IMR-90 (cell line): ENCODE measurements around the gene PSMD6. TPM values are rescaled to one million over a fixed set of nuclear protein-coding genes. Genes with fewer than 3 reads are reported as not detected.

ENCODE experiments used
- ATAC-seq: fragments of 200-7000 bp; cut with Tn5 transposase; 2 replicates; pipeline ENCODE4 v1.9.1; 2020; ENCODE audit warnings: low read depth, mild to moderate bottlenecking, moderate library complexity
- BruUV-seq: library from RNA; stranded (reverse); fragments of 400-500 nt; replicated peaks from 2 replicates; lab custom pipeline; 2021; lab: Mats Ljungman, UMichigan
- CTCF ChIA-PET: fragments of 300-600 bp; formaldehyde crosslinking; extraction: SDS; loops from one replicate; lab custom pipeline; 2021; ENCODE audit warnings: antibody characterized with exemption; lab: Yijun Ruan, JAX
- POLR2A ChIA-PET: fragments of 300-600 bp; sonication (Branson Sonifier 250); formaldehyde crosslinking; loops from one replicate; lab custom pipeline; 2022; ENCODE audit warnings: antibody characterized with exemption; ENCODE audit not compliant: unreplicated experiment; lab: Charles Lee
- DNase-seq: peaks from one replicate; pipeline ENCODE4 v3.0.0; 2013
- H2AFZ ChIP-seq: replicated peaks from 2 replicates; pipeline ENCODE3; 2013; ENCODE audit warnings: low read length, mild to moderate bottlenecking; ENCODE audit not compliant: poor library complexity
- H2AK5ac ChIP-seq: 2 replicates; pipeline ENCODE4 v1.6.1; 2013; ENCODE audit warnings: low read depth, low read length, inconsistent platforms
- H2AK9ac ChIP-seq: replicated peaks from 2 replicates; pipeline ENCODE3; 2013; ENCODE audit warnings: mild to moderate bottlenecking, low read depth, low read length, moderate library complexity; ENCODE audit not compliant: poor library complexity
- H2BK120ac ChIP-seq: 2 replicates; pipeline ENCODE4 v1.6.1; 2013; ENCODE audit warnings: low read depth, low read length, inconsistent platforms
- H2BK15ac ChIP-seq: 3 replicates; pipeline ENCODE4 v1.6.1; 2013; ENCODE audit warnings: low read depth, low read length, inconsistent platforms
- H2BK20ac ChIP-seq: 2 replicates; pipeline ENCODE4 v1.6.1; 2013; ENCODE audit warnings: low read depth, mild to moderate bottlenecking, inconsistent platforms, low read length, moderate library complexity
- H2BK5ac ChIP-seq: 2 replicates; pipeline ENCODE4 v1.6.1; 2013; ENCODE audit warnings: mild to moderate bottlenecking, low read depth, low read length, inconsistent platforms; ENCODE audit not compliant: poor library complexity, severe bottlenecking
- H3K14ac ChIP-seq: replicated peaks from 2 replicates; pipeline ENCODE4 v1.6.1; 2013; ENCODE audit warnings: low read depth, low read length, inconsistent platforms
- H3K18ac ChIP-seq: 2 replicates; pipeline ENCODE4 v1.6.1; 2013; ENCODE audit warnings: low read depth, low read length, control low read depth
- H3K23ac ChIP-seq: 2 replicates; pipeline ENCODE4 v1.6.1; 2013; ENCODE audit warnings: low read depth, low read length, inconsistent platforms
- H3K27ac ChIP-seq: 2 replicates; pipeline ENCODE4 v1.5.1; 2013; ENCODE audit warnings: mild to moderate bottlenecking, control low read depth, low read length; ENCODE audit not compliant: insufficient read depth
- H3K27me3 ChIP-seq: 2 replicates; pipeline ENCODE4 v1.6.1; 2013; ENCODE audit warnings: low read length; ENCODE audit not compliant: control insufficient read depth, insufficient read depth
- H3K36me3 ChIP-seq: 2 replicates; pipeline ENCODE4 v1.6.1; 2013; ENCODE audit warnings: low read length, mixed read lengths; ENCODE audit not compliant: control insufficient read depth, insufficient read depth
- H3K4ac ChIP-seq: 2 replicates; pipeline ENCODE4 v1.6.1; 2013; ENCODE audit warnings: low read depth, low read length, inconsistent platforms
- H3K4me1 ChIP-seq: 2 replicates; pipeline ENCODE4 v1.6.1; 2013; ENCODE audit warnings: low read length, mixed read lengths; ENCODE audit not compliant: control insufficient read depth, insufficient read depth
- H3K4me2 ChIP-seq: 2 replicates; pipeline ENCODE4 v1.6.1; 2013; ENCODE audit warnings: low read depth, mild to moderate bottlenecking, control low read depth, low read length, moderate library complexity
- H3K4me3 ChIP-seq: 2 replicates; pipeline ENCODE4 v1.5.1; 2013; ENCODE audit warnings: low read depth, mild to moderate bottlenecking, control low read depth, low read length, moderate library complexity; ENCODE audit not compliant: insufficient read depth
- H3K56ac ChIP-seq: 2 replicates; pipeline ENCODE4 v1.6.1; 2013; ENCODE audit warnings: low read length, inconsistent platforms; ENCODE audit not compliant: insufficient read depth; ENCODE audit errors: extremely low read depth
- H3K79me1 ChIP-seq, 2 experiments: 2 replicates each; pipeline ENCODE4 v1.6.1; 2013; ENCODE audit warnings: low read length in 2 of 2, inconsistent platforms in 1 of 2, low read depth in 1 of 2
- H3K9ac ChIP-seq: 2 replicates; pipeline ENCODE4 v1.6.1; 2013; ENCODE audit warnings: low read depth, low read length, control low read depth
- H3K9me1 ChIP-seq: 2 replicates; pipeline ENCODE4 v1.6.1; 2013; ENCODE audit warnings: low read length, inconsistent platforms; ENCODE audit not compliant: insufficient read depth
- H3K9me3 ChIP-seq: 2 replicates; pipeline ENCODE4 v1.6.1; 2013; ENCODE audit warnings: low read length; ENCODE audit not compliant: control insufficient read depth, insufficient read depth
- H4K20me1 ChIP-seq: 2 replicates; pipeline ENCODE4 v1.6.1; 2013; ENCODE audit warnings: low read length, inconsistent platforms; ENCODE audit not compliant: insufficient read depth
- H4K5ac ChIP-seq: 2 replicates; pipeline ENCODE4 v1.6.1; 2013; ENCODE audit warnings: mild to moderate bottlenecking, low read depth, low read length, control low read depth
- H4K8ac ChIP-seq, 2 experiments: 2 replicates each; pipeline ENCODE4 v1.6.1; 2013; ENCODE audit warnings: low read depth in 2 of 2, low read length in 2 of 2, control low read depth in 1 of 2, inconsistent platforms in 1 of 2
- H4K91ac ChIP-seq: 2 replicates; pipeline ENCODE4 v1.6.1; 2013; ENCODE audit warnings: low read depth, low read length, inconsistent platforms; ENCODE audit not compliant: insufficient read depth
- MAFK ChIP-seq: IDR thresholded peaks from 2 replicates; pipeline ENCODE4 v1.6.1; 2012; ENCODE audit warnings: low read depth, low read length, improper control_type of control experiment
- MAZ ChIP-seq: IDR thresholded peaks from 2 replicates; pipeline ENCODE4 v1.6.1; 2012; ENCODE audit warnings: low read depth, mild to moderate bottlenecking, low read length, improper control_type of control experiment, moderate library complexity, borderline replicate concordance
- WGBS, 2 experiments: methylation state at CpG; one replicate each; pipeline versions ENCODE4 v1.1.5 to v1.1.7; 2013; ENCODE audit warnings: missing lambda C conversion rate in 2 of 2; ENCODE audit not compliant: insufficient read length in 1 of 2; ENCODE audit errors: extremely low coverage in 2 of 2; 5-methylcytosine and 5-hydroxymethylcytosine counted together
- dilution Hi-C: fragments of 300-500 bp; cut with HindIII; formaldehyde crosslinking; loops from one replicate; pipeline ENCODE4 v1.14.3; 2018; ENCODE audit warnings: low sequenced_read_pairs; ENCODE audit not compliant: unreplicated experiment
- in situ Hi-C: fragments of 300-500 bp; cut with MboI; formaldehyde crosslinking; loops from 3 replicates; pipeline ENCODE4 v1.14.3; 2019; ENCODE audit warnings: low sequenced_read_pairs, inconsistent platforms, mixed read lengths
- intact Hi-C: fragments of 100-400 bp; cut with micrococcal nuclease; formaldehyde crosslinking; loops from 2 replicates; pipeline ENCODE4 v1.10.0; 2022
- polyA plus RNA-seq, 3 experiments: library from polyadenylated mRNA; depleted of rRNA; stranded (reverse); fragments of >200 nt; gene quantifications; 2 replicates each; pipeline ENCODE4 v1.2.3, GENCODE V29; 2012; ENCODE audit warnings: low replicate concordance in 1 of 3
- total RNA-seq: library from RNA; depleted of rRNA; stranded (reverse); fragments of >200 nt; gene quantifications from 2 replicates; pipeline ENCODE4 v1.2.3, GENCODE V29; 2012
- TF ChIP-seq, protein P1 (sequence below): fragments of 150-350 bp; IDR thresholded peaks from 2 replicates; pipeline ENCODE4 v1.6.1; 2016; ENCODE audit warnings: low read depth, mild to moderate bottlenecking, low read length, moderate library complexity, borderline replicate concordance

Gene PSMD6
- total and polyA plus RNA-seq, 2 of the 4 experiments (the other 2 are of a cell fraction), result 86.6 to 91.8 TPM

DNA sequence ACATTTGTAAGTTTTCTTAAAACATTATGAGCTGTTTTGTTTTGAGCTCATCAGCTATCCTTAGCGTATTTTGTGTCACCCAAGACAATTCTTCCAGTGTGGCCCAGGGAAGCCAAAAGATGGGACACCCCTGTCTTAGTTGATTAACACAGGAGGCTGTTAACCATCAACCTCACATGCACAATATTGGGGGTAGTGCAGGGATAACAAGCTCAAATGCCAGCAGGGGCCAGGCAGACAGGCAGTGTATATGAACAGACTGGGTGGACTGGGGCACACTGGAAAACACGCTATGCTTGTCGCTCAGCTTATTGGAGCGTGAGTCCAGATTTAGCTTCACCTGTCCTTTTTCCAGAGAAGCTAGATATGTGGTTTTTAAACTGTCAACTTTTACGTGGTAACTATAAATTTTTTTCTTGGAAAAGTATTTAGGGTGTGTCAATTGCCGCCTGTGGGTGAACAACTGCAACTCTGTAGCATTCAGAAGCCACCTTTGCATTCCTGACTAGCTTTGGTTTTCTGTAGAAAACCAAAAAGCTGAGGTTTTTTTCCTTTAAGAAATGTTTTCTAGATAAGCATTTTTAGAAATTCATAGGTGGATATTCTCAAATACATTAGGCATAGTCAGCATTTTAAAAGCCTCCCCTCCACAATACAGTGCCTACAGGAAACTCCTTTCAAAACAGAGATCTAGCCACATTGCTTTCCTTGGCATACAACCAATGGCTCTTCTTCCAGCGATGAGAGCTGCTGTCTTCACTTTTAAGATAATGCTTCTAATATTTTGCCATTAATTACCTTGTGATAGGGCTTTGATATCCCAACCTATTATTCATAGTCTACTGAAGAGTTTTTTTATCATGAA lies 14.6 kb downstream of the PSMD6 start:
- ChIA-PET POLR2A (no interaction called here), CTCF (interaction anchor here (1.0 to 1.7 kb wide), 2 partner anchors 14 to 47 kb away, joined by 3 to 9 read pairs; partner anchors contain the start of gene PSMD6)
- Histone ChIP-seq H3K36me3 (peaks cover 49% of the 10 kb centered on the region), H3K4me1 (peaks cover 6% of the 10 kb centered on the region), H2BK5ac (no peak overlapping the region), H2BK20ac (no peak overlapping the region), H3K4me2 (no peak overlapping the region), H3K56ac (no peak overlapping the region), H3K18ac (no peak overlapping the region), H4K5ac (no peak overlapping the region), H3K4ac (no peak overlapping the region), H2AFZ (no peak overlapping the region), H3K27ac (no peak overlapping the region), H3K9me3 (no peaks in the 10 kb centered on the region), H2AK5ac (no peak overlapping the region), H4K20me1 (peaks cover 19% of the 10 kb centered on the region; the same call in 1 of the 2 replicates), H2AK9ac (no peak overlapping the region), H3K23ac (no peak overlapping the region), H4K91ac (no peak overlapping the region), H3K4me3 (no peak overlapping the region), H4K8ac (no peak overlapping the region), H2BK15ac (no peak overlapping the region), H3K79me1 (peaks cover 30 to 48% of the 10 kb centered on the region in 2 experiments), H3K27me3 (no peaks in the 10 kb centered on the region), H2BK120ac (no peak overlapping the region), H3K14ac (no peak overlapping the region), H3K9ac (no peak overlapping the region), H3K9me1 (peaks cover 15% of the 10 kb centered on the region)
- intact Hi-C loops (no loop called here), in situ Hi-C loops (no loop called here), dilution Hi-C loops (no loop called here)
- ATAC-seq, result peak; percentile 18; the same call in 1 of the 2 replicates
- peak; percentile 35 for DNase-seq
- WGBS, 2 experiments, result 100% methylated on average over 2 of the region's 7 CpGs; no CpG with 5 or more reads in 1 of the 2 experiments
- BruUV-seq, result no TSS peak
- peak; percentile 94 for TF ChIP-seq MAFK
- TF ChIP-seq MAZ, result no peak
- TF ChIP-seq, protein P1, sequence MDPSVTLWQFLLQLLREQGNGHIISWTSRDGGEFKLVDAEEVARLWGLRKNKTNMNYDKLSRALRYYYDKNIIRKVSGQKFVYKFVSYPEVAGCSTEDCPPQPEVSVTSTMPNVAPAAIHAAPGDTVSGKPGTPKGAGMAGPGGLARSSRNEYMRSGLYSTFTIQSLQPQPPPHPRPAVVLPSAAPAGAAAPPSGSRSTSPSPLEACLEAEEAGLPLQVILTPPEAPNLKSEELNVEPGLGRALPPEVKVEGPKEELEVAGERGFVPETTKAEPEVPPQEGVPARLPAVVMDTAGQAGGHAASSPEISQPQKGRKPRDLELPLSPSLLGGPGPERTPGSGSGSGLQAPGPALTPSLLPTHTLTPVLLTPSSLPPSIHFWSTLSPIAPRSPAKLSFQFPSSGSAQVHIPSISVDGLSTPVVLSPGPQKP, result no peak
